Hematopoietic multipotent progenitor cell treated with erythropoietin and hydrocortisone succinate and interleukin-3 and kit ligand, for 15 days (in vitro differentiated cells): ENCODE measurements around the gene STRBP.
"Not testable (repeated sequence)": the region's sequence is repeated elsewhere in the genome, so short reads cannot be mapped to it uniquely, and the experiment has no call there.

Source experiments
- DNase-seq: peaks from one replicate; pipeline ENCODE4 v3.0.0-alpha.2; 2015; ENCODE audit warnings: low spot score

STRBP gene

DNA sequence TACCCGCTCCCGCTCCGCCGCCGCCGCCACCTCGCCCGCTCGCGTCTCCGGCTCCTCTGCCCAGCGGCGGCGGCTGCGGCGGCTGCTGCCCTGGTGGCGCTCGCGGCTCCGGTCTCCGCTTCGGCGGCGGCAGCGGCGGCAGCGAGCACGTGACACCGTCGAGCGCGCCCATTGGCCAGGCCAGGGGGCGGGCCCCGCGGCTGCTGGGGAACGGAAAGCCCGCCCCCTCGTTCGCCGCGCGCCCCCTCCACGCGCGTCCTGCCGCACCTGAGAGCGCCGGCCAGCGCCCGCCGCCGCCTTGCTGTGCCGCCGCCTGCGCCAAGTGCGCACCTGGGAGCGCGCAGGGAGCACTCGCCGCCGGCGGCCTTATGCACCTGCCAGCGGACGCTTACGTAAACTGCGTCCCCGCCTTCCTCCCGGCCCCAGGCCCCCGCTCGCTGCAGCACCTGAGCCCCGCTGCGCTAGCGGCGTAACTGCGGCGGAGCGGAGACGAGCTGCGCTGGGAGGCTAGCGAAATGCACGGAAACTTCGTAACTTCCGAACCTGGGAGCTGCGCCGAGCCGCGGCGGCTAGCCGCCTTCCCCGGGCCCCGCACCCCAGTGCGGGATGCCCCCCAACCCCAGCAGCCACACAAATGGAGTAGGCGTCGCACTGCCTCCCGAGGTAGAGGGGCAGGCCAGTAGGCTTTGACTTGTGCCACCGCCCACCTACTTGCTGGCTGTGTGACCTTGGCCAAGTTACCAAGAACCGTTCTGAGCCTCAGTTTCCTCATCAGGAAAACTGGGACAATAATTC is at the start of gene STRBP:
STRBP (minus strand) TSS at position 122 of the 795 bp plus-strand sequence. CDS start 84,452 bp downstream, outside the sequence.
- DNase-seq = peak; percentile 92

- no peak for DNase-seq
Measured at GRCh38 chr9:123316053-123316718, 47.8 kb upstream of the STRBP start.

GRCh38 chr9:123315635-123316034 is 47.2 kb upstream of the STRBP start:
- DNase-seq = no peak

DNA sequence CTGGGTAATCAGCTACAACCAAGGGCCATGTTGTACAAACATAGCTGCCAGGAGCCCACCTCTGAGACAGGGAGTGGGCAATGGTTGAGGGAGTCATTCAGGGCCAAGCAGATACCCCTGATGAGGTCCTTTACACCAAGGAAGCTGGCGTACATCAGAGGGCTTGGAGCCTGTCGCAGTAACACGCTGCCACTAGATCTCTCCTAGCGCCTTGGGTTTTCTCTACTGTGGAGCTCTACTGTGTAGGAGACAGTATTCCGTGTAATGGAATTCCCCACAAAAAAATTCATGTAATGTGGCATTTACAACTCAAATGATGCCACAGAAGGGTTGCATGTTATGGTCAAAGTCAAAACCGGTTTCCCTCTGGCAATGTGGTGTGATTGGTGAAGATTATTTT is 46.2 kb upstream of the STRBP start:
- DNase-seq = no peak

DNA sequence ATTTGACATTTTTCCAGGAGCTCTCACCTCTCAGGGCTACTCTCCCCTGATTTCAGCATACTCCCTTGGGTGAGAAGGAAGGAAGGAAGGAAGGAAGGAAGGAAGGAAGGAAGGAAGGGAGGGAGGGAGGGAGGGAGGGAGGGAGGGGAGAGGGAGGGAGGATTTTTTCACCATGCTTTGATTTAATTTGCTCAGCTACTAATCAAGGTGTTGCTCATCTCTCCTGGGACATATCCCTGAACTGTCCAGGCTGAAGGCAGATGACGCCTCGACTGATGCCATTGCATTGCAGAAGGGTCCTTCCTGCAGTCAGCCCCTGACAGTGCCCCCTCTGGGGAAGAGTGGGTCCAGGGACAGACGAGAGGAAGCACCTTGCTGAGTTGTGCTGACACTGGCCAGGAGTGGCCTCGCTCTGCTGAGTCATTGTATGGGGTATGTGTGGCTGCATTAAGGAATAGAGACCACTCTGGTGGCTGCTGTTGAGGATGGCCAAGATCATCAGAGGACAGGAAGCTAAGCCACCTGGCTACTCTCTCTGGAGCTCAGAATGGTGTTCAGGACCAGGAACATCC is 44.0 kb upstream of the STRBP start:
- no peak for DNase-seq

- no peak for DNase-seq
Measured at GRCh38 chr9:123311250-123311752, 42.9 kb upstream of the STRBP start.

- DNase-seq = no peak
Measured at GRCh38 chr9:123310551-123311249, 42.3 kb upstream of the STRBP start.

DNA sequence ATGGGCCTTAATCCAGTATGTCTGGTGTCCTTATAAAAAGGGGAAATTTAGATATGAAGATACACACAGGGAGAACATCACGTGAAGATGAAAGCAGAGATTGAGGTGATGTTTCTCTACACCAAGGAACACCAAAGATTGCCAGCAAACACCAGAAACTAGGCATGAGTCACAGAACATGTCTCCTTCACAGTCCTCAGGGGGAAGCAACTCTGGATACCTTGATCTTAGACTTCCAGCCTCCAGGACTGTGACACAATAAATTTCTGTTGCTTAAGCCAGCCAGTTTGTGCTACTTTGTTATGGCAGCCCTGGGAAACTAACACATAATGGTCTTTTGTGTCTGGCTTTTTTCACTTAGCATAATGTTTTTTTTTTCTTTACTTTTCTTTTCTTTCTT is 41.2 kb upstream of the STRBP start:
- no peak for DNase-seq

DNA sequence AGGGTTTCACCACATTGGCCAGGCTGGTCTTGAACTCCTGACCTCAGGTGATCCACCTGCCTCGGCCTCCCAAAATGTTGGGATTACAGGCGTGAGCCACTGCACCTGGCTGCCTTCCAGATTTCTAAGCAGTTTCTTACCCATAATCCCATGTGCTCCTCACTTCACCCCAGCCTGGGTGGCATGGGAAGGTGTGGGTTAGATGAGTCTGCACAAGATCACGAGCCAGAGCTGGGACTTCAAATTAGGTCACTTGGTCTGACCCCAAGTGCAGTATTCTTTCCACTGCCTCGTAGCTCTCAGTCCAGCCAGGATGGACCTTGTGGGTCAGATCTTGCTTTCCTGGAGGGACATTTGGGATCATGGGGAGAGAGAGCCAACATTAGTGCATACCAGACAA is 37.5 kb upstream of the STRBP start:
- peak; percentile 88 for DNase-seq

DNA sequence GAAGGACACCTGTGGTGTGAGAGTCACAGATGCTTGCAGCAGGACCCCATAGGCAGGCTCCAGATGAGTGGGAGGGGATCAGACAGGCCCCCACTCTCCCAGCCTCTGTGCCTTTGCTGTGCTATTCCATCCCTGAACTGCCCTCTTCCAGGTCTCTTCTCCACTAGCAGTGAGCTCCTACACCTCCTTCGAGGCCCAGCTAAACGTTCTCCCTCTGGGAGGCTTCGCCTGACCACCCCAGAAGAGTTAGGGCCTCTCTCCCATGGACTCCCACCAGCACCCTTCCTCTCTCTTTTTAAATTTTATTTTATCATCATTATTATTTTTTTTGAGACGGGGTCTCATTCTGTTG is 35.9 kb upstream of the STRBP start:
- DNase-seq = no peak

GRCh38 chr9:123302348-123303214 is 34.2 kb upstream of the STRBP start:
- DNase-seq = no peak

DNA sequence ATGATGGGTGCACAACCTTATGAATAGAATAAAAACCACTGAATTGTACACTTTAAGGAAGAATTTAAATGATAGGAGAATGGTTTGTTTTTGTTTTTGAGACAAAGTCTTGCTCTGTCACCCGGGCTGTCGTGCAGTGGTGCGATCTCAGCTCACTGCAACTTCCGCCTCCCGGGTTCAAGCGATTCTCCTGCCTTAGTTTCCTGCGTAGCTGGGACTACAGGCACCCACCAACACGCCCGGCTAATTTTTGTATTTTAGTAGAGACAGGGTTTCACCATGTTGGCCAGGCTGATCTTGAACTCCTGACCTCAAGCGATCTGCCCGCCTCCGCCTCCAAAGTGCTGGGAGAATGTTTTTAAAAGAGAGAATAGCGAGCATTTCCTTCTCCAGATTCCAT is 33.5 kb upstream of the STRBP start:
- DNase-seq = not testable (repeated sequence)

DNA sequence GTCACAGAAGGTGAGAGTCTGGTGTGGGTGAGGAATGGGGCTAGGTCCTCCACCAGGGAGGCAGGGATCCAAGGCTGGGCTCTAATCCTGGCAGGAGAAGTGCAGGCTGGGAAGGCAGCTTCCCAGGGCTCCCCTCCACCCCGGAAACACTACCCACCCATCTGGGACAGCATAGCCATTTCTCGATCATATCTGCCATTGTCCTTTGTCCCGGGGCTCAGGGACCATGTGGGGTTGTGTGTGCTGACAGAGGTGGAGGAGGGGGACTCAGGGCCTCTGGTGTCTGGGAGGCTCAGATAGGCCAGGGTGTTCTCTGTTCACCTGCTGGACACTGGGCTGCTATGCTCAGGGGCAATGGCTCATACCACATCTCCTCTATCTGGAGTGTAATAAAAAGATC is 32.2 kb upstream of the STRBP start:
- DNase-seq = no peak

DNA sequence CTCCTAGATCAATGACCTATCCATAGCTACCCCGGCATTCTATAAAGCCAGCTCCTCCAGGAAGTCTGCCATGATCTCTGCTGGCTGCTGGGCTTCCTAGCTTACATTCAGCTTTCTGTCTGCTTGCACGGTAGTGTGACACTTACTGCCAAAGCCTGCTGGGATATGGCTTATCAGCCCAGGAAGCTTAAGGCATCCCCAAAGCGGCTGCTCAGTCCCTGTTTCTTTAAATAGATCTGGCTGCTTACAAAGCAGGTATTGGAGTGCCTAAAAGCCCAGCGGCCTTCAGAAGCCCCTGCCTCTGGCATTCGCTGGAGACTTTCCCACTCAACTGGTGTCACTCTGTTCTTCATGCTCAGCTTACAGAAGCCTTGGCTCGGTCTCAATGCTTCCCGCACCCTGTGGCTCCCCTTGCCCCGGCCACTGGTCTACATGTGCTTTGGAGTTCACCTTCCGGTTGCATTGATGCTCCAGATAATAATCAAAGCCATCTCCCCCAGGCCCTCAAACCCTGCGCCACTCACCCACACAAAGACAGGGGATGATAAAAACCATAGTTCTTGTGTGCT is 31.3 kb upstream of the STRBP start:
- DNase-seq = no peak

DNA sequence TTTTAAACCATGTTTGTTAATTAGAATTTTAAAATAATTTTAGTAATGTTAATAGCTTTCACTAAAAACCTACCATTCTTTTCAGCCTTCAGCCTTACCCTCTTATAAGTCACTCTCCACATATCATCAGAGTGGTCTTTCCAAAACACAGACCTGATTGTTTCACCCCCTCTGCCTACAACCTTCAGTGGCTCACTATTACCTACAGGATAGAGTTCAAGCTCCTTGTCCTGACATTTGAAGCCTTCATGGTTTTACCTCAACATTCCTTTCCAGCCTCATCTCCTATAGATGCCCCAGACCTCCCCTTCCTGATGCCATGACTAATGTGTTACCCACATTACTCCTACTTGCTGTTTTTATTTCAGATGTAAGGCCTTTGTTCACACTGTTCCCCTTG is 27.8 kb upstream of the STRBP start:
- DNase-seq = no peak

- peak; percentile 24 for DNase-seq
Measured at GRCh38 chr9:123291736-123292135, 23.4 kb upstream of the STRBP start.

DNA sequence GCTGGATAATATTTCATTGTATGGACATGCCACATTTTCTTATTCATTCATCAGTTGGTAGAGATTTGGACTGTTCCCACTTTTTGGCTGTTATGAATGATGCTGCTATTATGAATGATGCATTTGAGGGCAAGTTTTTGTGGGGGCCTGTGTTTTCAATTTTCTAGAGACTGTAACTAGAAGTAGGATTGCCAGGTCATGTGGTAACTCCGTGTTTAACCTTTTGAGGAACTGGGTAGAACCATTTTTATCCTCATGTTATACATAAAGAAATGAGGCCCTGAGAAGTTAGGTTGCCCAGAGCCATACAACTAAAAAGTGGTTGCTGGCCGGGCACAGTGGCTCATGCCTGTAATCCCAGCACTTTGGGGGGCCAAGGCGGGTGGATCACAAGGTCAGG is 22.4 kb upstream of the STRBP start:
- no peak for DNase-seq

DNA sequence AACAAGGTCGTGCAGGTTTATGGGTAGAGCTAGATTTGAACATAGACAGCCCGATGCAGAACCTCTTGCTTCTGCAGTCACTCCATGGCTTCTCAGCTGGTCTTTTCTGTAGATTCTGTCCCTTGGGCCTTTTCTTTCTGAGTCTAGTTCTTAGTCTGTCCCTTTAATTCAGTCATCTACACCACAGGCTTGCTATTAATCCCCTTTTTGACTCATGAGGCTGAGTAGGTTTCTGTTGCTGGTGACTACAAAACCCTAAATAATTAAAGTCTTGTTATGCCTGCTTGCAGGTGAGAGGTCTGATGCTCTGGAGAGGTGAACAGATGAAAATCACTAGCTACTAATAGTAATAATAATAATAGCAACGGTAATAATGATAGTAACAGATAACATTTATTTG is 19.3 kb upstream of the STRBP start:
- no peak for DNase-seq

GRCh38 chr9:123286324-123286723 is 17.9 kb upstream of the STRBP start:
- DNase-seq = no peak

GRCh38 chr9:123284656-123285055 is 16.3 kb upstream of the STRBP start:
- DNase-seq = no peak

- DNase-seq = no peak
Measured at GRCh38 chr9:123283455-123283854, 15.1 kb upstream of the STRBP start.
